ENCODE measurements around the gene PLA2G4C. TPM values are rescaled to one million over a fixed set of nuclear protein-coding genes. Genes with fewer than 3 reads are reported as not detected.

PLA2G4C gene
- total and polyA plus RNA-seq, 2 of the 8 experiments (the other 6 are each of a cell fraction or from before 2014, with no cell fraction given), result 14.9 to 20.5 TPM

- Histone ChIP-seq H3K18ac (ENCODE audit: extremely low read depth, low read length) (no peak overlapping the region), H3K79me2 (ENCODE audit: control insufficient read depth in 1 of 2, insufficient read depth in 2 of 2, low read length in 2 of 2) (no peaks in the 10 kb centered on the region)
- WGBS, 2 experiments (ENCODE audit: extremely low coverage in 1 of 2, insufficient coverage in 1 of 2, insufficient read length in 1 of 2, insufficient replicate concordance in 2 of 2, low coverage in 1 of 2, low lambda C conversion rate in 2 of 2, missing lambda C conversion rate in 1 of 2), result 90% methylated on average over 12 of the region's 12 CpGs; no CpG with 5 or more reads in 1 of the 2 experiments
- TF ChIP-seq SP4 (IDR thresholded peaks at IDR 0.05; ENCODE audit: low read length) (no peak), BCL11A (IDR thresholded peaks at IDR 0.05; ENCODE audit: low read depth in 2 of 2, low read length in 2 of 2) (no peak), TEAD4 (IDR thresholded peaks at IDR 0.05; ENCODE audit: low read depth, low read length) (no peak)
Observed at GRCh38 chr19:48158210-48158790, 47.7 kb upstream of the PLA2G4C start.

More at GRCh38 chr19:48158210-48158790, 47.7 kb upstream of the PLA2G4C start:
- peaks cover 2% of the 10 kb centered on the region; the same call in 1 of the 2 replicates for H3K23me2 ChIP-seq (ENCODE audit: low read depth, low read length)
- peaks cover 2% of the 10 kb centered on the region for H3K79me1 ChIP-seq (ENCODE audit: low read depth, low read length)
- no peak overlapping the region for H3K4me2 ChIP-seq (ENCODE audit: insufficient read depth in 1 of 2, low read depth in 2 of 2, low read length in 2 of 2)
- DNase-seq (ENCODE audit: low read depth in 1 of 2, low spot score in 2 of 2), result no peak
- ChIA-PET CTCF (ENCODE audit: partially characterized antibody) (interaction anchor here (0.7 to 1.2 kb wide), 3 partner anchors 33 to 49 kb away, joined by 3 to 4 read pairs (median 4); no protein-coding TSS in a partner anchor), POLR2A (ENCODE audit: partially characterized antibody) (interaction anchor here (0.8 to 1.2 kb wide), 2 partner anchors 11 to 13 kb away, joined by 3 read pairs; no protein-coding TSS in a partner anchor)
- no peak overlapping the region for H2AFZ ChIP-seq (ENCODE audit: low read length)
- no peak overlapping the region for H2BK5ac ChIP-seq (ENCODE audit: low read depth, low read length)
- no peak overlapping the region for H3K23ac ChIP-seq (ENCODE audit: insufficient read length)
- no peak overlapping the region for H4K91ac ChIP-seq (replicated peaks; ENCODE audit: insufficient read length, low read length)
- no peaks in the 10 kb centered on the region for H3K9me3 ChIP-seq (ENCODE audit: insufficient read depth in 2 of 2, low read depth in 1 of 2, low read length in 1 of 2)
- no peak overlapping the region for H3K56ac ChIP-seq (replicated peaks; ENCODE audit: insufficient read length, low read depth, low read length)
- H4K8ac ChIP-seq (ENCODE audit: extremely low read depth, insufficient read depth, low read length), result no peak overlapping the region
- peaks cover 0 to 7% of the 10 kb centered on the region in 2 experiments for H4K20me1 ChIP-seq (replicated peaks in 1 of 2; ENCODE audit: control insufficient read depth in 1 of 2, insufficient read depth in 2 of 2, low read length in 2 of 2)
- peaks cover 6 to 38% (median 32%) of the 10 kb centered on the region in 4 experiments; a peak in 6 of 8 replicates for H3K36me3 ChIP-seq (ENCODE audit: control insufficient read depth in 2 of 4, insufficient read depth in 4 of 4, low read length in 3 of 4)
- H3K14ac ChIP-seq (ENCODE audit: insufficient read length), result no peak overlapping the region
- H3K27ac ChIP-seq (ENCODE audit: low read depth, low read length), result no peak overlapping the region
- H3K4ac ChIP-seq (replicated peaks; ENCODE audit: insufficient read length, low read depth, low read length), result no peak overlapping the region
- H3K4me1 ChIP-seq (replicated peaks in 1 of 4; ENCODE audit: control insufficient read depth in 3 of 4, insufficient read depth in 4 of 4, low read length in 3 of 4), result no peaks in the 10 kb centered on the region
- no peak overlapping the region for H2BK12ac ChIP-seq (ENCODE audit: low read depth, low read length)
- no peaks in the 10 kb centered on the region; a peak in 1 of 7 replicates for H3K27me3 ChIP-seq (replicated peaks in 1 of 4; ENCODE audit: control insufficient read depth in 3 of 4, extremely low read depth in 1 of 4, insufficient read depth in 3 of 4, low read length in 3 of 4)
- H3K4me3 ChIP-seq (ENCODE audit: extremely low read depth in 1 of 4, insufficient read depth in 2 of 4, low read depth in 3 of 4, low read length in 4 of 4), result no peak overlapping the region
- H4K5ac ChIP-seq (ENCODE audit: insufficient read length, low read depth, low read length), result no peak overlapping the region
- no peak overlapping the region for H2AK5ac ChIP-seq (ENCODE audit: low read depth, low read length)
- no peak overlapping the region for H2BK120ac ChIP-seq (replicated peaks; ENCODE audit: low read depth, low read length)
- no peak overlapping the region for H2BK20ac ChIP-seq (ENCODE audit: low read length)
- no peak overlapping the region for H3K9ac ChIP-seq (replicated peaks in 1 of 4; ENCODE audit: extremely low read depth in 1 of 4, low read depth in 3 of 4, low read length in 3 of 4)
- no peak for FAIRE-seq
- H2BK15ac ChIP-seq (ENCODE audit: low read length), result no peak overlapping the region
